ENCODE results near the gene DGCR8. TPM values are rescaled to one million over a fixed set of nuclear protein-coding genes. Genes with fewer than 3 reads are reported as not detected.

The DGCR8 gene
- total RNA-seq, 2 experiments from 2014 or later, result 35.0 to 38.8 TPM

- H3K27me3 Mint-ChIP-seq, result no peaks in the 10 kb centered on the region
- H3K4me3 Mint-ChIP-seq, result no peak overlapping the region
- ChIA-PET CTCF (interaction anchor here (0.9 to 1.2 kb wide), 3 partner anchors 104 to 132 kb away, joined by 3 to 4 read pairs (median 3); no protein-coding TSS in a partner anchor), POLR2A (interaction anchor here (0.6 kb wide), 2 partner anchors 24 to 1186 kb away, joined by 3 read pairs; no protein-coding TSS in a partner anchor)
- DNase-seq, result no peak
- H3K4me1 Mint-ChIP-seq (ENCODE audit: low read depth), result no peaks in the 10 kb centered on the region
- TF ChIP-seq, protein P1, sequence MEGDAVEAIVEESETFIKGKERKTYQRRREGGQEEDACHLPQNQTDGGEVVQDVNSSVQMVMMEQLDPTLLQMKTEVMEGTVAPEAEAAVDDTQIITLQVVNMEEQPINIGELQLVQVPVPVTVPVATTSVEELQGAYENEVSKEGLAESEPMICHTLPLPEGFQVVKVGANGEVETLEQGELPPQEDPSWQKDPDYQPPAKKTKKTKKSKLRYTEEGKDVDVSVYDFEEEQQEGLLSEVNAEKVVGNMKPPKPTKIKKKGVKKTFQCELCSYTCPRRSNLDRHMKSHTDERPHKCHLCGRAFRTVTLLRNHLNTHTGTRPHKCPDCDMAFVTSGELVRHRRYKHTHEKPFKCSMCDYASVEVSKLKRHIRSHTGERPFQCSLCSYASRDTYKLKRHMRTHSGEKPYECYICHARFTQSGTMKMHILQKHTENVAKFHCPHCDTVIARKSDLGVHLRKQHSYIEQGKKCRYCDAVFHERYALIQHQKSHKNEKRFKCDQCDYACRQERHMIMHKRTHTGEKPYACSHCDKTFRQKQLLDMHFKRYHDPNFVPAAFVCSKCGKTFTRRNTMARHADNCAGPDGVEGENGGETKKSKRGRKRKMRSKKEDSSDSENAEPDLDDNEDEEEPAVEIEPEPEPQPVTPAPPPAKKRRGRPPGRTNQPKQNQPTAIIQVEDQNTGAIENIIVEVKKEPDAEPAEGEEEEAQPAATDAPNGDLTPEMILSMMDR (IDR thresholded peaks at IDR 0.05), result no peak
- no peaks in the 10 kb centered on the region for H3K9me3 Mint-ChIP-seq
- H3K27ac Mint-ChIP-seq, result no peak overlapping the region
- no peaks in the 10 kb centered on the region for H3K36me3 Mint-ChIP-seq (ENCODE audit: low read depth)
- ATAC-seq, result no peak
- intact Hi-C loops (cut with micrococcal nuclease), result no loop called here
Measured at GRCh38 chr22:20153945-20154344, 73.9 kb downstream of the DGCR8 start.

DNA sequence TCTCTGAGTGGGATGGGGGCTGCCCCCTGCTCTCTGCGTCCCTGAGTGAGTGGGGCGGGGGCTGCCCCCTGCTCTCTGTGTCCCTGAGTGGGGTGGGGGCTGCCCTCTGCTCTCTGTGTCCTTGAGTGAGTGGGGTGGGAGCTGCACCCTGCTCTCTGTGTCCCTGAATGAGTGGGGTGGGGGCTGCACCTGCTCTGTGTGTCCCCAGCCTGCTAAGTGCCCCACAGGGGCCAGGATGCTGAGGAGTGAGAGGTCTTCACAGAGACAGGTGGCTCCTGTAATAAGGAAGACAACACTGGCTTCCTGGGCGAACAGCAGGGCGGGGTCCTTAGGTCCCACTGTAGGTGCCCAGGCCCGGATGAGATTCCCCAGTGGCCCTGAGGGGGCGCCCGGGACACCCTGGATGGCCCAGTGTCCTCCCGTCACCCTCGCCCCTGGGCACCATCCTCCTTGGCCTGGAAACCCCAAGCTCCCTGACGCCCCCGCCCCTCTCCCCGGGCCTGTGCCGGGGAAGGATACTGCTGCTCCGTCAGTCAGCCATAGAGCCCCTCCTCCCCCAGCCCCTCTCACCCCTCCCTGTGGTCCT, 74.7 kb downstream of the DGCR8 start:
- DNase-seq, result no peak

GRCh38 chr22:20155330-20156041, 75.4 kb downstream of the DGCR8 start:
- CTCF ChIA-PET, result interaction anchor here (1.0 to 3.0 kb wide), 2 partner anchors 83 to 103 kb away, joined by 3 to 26 read pairs; no protein-coding TSS in a partner anchor
- no peaks in the 10 kb centered on the region for H3K36me3 Mint-ChIP-seq (ENCODE audit: low read depth)
- DNase-seq, result no peak
- intact Hi-C loops (cut with micrococcal nuclease), result loop anchor here (2.0 to 5.0 kb wide), 2 partner anchors 112 to 129 kb away; partner anchors contain the start of gene RTN4R
- TF ChIP-seq, protein P1 (IDR thresholded peaks at IDR 0.05), result no peak
- POLR2A ChIA-PET, result no interaction called here
- H3K4me3 Mint-ChIP-seq, result no peak overlapping the region
- H3K27ac Mint-ChIP-seq, result no peak overlapping the region
- ATAC-seq, result peak; percentile 28
- no peaks in the 10 kb centered on the region for H3K27me3 Mint-ChIP-seq
- no peaks in the 10 kb centered on the region for H3K4me1 Mint-ChIP-seq (ENCODE audit: low read depth)
- H3K9me3 Mint-ChIP-seq, result no peaks in the 10 kb centered on the region

More for the DNA sequence above, 74.7 kb downstream of the DGCR8 start:
- Mint-ChIP-seq H3K27ac (no peak overlapping the region), H3K4me1 (ENCODE audit: low read depth) (no peaks in the 10 kb centered on the region), H3K9me3 (no peaks in the 10 kb centered on the region), H3K27me3 (no peaks in the 10 kb centered on the region), H3K36me3 (ENCODE audit: low read depth) (no peaks in the 10 kb centered on the region), H3K4me3 (no peak overlapping the region)
- ATAC-seq, result no peak
- CTCF ChIA-PET, result interaction anchor here (1.2 kb wide), 1 partner anchor 132 kb away, joined by 3 read pairs; no protein-coding TSS in a partner anchor
- TF ChIP-seq, protein P1 (IDR thresholded peaks at IDR 0.05), result no peak
- intact Hi-C loops (cut with micrococcal nuclease), result loop anchor here (5.0 kb wide), 1 partner anchor 113 kb away; the partner anchor contains the start of gene RTN4R
- POLR2A ChIA-PET, result interaction anchor here (0.6 kb wide), 1 partner anchor 1187 kb away, joined by 3 read pairs; no protein-coding TSS in a partner anchor

DNA sequence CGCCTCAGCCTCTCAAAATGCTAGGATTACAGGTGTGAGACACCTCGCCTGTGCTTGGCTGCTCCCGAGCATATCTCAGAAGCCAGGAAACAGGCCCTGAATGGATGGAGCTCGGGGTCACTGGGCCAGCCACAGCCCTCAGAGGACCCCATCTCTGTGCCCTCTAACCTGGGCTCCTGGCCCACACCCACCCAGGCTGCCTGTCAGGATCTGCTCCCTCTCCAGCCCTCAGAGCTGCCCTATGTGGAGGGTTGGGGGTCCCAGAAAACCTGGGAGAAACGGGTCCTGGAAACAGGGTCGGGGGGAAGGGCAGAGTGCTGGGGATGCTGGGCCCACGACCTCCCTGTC, 76.0 kb downstream of the DGCR8 start:
- no peak for DNase-seq
- intact Hi-C loops (cut with micrococcal nuclease), result loop anchor here (2.0 to 5.0 kb wide), 2 partner anchors 111 to 129 kb away; partner anchors contain the start of gene RTN4R
- TF ChIP-seq, protein P1 (IDR thresholded peaks at IDR 0.05), result no peak
- no peak overlapping the region for H3K4me3 Mint-ChIP-seq
- ATAC-seq, result no peak
- no peaks in the 10 kb centered on the region for H3K36me3 Mint-ChIP-seq (ENCODE audit: low read depth)
- no peak overlapping the region for H3K27ac Mint-ChIP-seq
- CTCF ChIA-PET, result interaction anchor here (0.9 to 3.0 kb wide), 7 partner anchors 83 to 163 kb away, joined by 3 to 26 read pairs (median 9); partner anchors contain the start of gene DGCR6L
- POLR2A ChIA-PET, result no interaction called here
- H3K4me1 Mint-ChIP-seq (ENCODE audit: low read depth), result no peaks in the 10 kb centered on the region
- H3K27me3 Mint-ChIP-seq, result no peaks in the 10 kb centered on the region
- no peaks in the 10 kb centered on the region for H3K9me3 Mint-ChIP-seq
